Gastroesophageal sphincter (tissue), 4 donors: ENCODE data around the gene EDA2R. TPM values are rescaled to one million over a fixed set of nuclear protein-coding genes. Genes with fewer than 3 reads are reported as not detected.

ENCODE experiments used
- ATAC-seq: fragments of 150-250 bp; one replicate; pipeline ENCODE4 v1.9.1; 2016; ENCODE audit warnings: mild to moderate bottlenecking, moderate library complexity
- H3K27ac ChIP-seq, 4 donors: fragments of 200-600 bp; sonication (generic) in 3 of 4; 1 replicate in 3 of 4; 2 replicates in 1 of 4; pipeline ENCODE4 v1.5.1; 2016 to 2019
- H3K27me3 ChIP-seq: fragments of 200-600 bp; sonication (generic); one replicate; pipeline ENCODE4 v1.5.1; 2019
- H3K36me3 ChIP-seq, 2 donors: fragments of 200-600 bp; sonication (generic); one replicate each; pipeline ENCODE4 v1.5.1; 2019; ENCODE audit warnings: control low read depth in 1 of 2
- H3K4me1 ChIP-seq, 3 donors: fragments of 200-600 bp; sonication (generic); 1 replicate in 2 of 3; 2 replicates in 1 of 3; pipeline ENCODE4 v1.5.1; 2016 to 2019; ENCODE audit warnings: control low read depth in 2 of 3
- H3K4me3 ChIP-seq, 2 donors: fragments of 200-600 bp; sonication (generic); one replicate each; pipeline ENCODE4 v1.5.1; 2019; ENCODE audit warnings: mild to moderate bottlenecking in 1 of 2, moderate library complexity in 1 of 2
- H3K9me3 ChIP-seq, 3 donors: fragments of 200-600 bp; sonication (generic); one replicate each; pipeline ENCODE4 v1.5.1; 2017 to 2019; ENCODE audit warnings: control low read depth in 2 of 3
- CTCF ChIP-seq, 4 experiments: fragments of 200-600 bp in 2 of 4; fragments of 450-650 bp in 2 of 4; sonication (generic) in 1 of 4; IDR thresholded peaks; one replicate each; pipeline ENCODE4 v1.5.1; 2017 to 2019; ENCODE audit warnings: antibody characterized with exemption in 4 of 4, mild to moderate bottlenecking in 2 of 4, moderate library complexity in 2 of 4
- EP300 ChIP-seq: sonication (generic); formaldehyde crosslinking; IDR thresholded peaks from one replicate; pipeline ENCODE4 v1.6.1; 2017; ENCODE audit warnings: antibody characterized with exemption, mild to moderate bottlenecking
- POLR2A ChIP-seq, 2 donors: fragments of 450-650 bp; IDR thresholded peaks; one replicate each; pipeline ENCODE4 v1.6.1; 2017; ENCODE audit warnings: antibody characterized with exemption in 2 of 2, mild to moderate bottlenecking in 2 of 2, moderate library complexity in 1 of 2
- POLR2AphosphoS5 ChIP-seq: sonication (generic); formaldehyde crosslinking; IDR thresholded peaks from one replicate; pipeline ENCODE4 v1.6.1; 2017; ENCODE audit warnings: antibody characterized with exemption
- WGBS, 2 donors: methylation state at CpG; one replicate each; pipeline ENCODE4 v1.1.5; 2018; ENCODE audit warnings: low coverage in 1 of 2; 5-methylcytosine and 5-hydroxymethylcytosine counted together
- total RNA-seq, 4 donors: library from RNA; depleted of rRNA; stranded (reverse); fragments of >200 nt; gene quantifications; one replicate each; pipeline ENCODE4 v1.1.0, GENCODE V29; 2016

The EDA2R gene
- 1 to 10 TPM; 1.2 to 4.6 (median 2.3) TPM for total RNA-seq

DNA sequence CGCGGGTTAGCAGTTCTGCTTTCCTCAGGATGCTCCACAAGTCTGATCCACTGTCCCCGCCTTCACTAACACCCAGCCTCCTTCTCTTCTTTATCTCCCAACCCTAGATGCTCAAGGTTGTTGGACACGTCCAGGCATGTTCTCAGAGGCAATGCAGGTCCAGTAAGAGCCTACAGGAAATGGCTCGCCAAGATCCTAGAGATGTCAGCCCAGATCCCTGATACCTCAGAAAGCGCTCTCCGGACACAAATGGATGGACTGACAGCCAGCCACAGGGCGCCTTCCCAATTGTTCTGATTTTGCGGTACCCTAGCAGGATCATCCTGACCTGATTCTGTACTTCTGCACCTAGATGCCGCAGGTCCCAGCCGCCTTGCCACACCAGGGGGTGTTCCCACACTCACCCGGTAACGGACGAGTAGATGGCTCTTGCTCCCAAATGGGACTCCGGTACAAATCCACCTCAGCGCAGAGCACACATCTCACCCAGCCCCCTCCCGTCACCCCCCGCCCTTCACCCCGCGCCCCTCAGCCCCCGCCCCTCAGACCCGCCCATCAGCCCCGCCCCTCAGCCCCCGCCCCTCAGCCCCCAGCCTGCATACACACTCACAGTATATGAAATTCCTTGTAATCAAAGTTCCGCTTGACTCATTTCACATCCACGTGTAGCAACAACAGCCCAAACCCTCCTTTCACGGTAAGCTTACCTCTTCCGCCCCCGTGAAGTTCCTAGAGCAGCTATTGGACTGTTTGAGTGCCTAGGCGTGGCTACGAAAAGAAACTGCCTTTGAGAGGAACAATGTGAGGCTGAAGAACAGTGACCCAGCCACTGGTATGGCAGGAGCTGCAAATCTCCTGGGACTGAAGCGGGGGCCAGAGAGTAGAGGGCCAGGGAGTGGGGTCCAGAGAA, at the start of gene EDA2R:
Gene EDA2R (minus strand): TSS at position 488 of the 910 bp plus-strand sequence. CDS start 23,058 bp downstream, outside the sequence.
- H3K27ac ChIP-seq: peak within 1 kb of the TSS in 1 of 4 donors; percentile 22
- 0 to 19% methylated on average over 1 to 9 of the region's 32 CpGs for WGBS, 2 donors

DNA sequence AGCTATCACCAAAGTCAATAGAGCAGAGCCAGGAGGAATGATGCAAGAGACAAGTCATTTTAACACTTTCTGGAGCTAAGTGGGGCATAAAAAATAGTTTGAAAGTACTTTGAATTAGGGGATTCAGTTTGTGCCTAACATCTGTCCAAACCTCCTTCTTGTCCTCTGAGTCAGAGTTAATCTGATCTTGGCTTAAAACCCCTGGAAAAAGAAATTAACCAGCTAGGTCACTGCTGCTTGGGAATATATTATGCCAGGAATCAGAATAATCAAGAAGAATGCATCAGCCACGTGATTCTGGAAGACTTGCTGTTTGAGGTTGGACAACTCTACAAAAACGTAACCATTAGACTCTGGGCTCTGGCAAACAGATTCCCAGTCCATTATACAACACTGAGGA, 45.3 kb upstream of the EDA2R start:
- Histone ChIP-seq H3K9me3 (no peaks in the 10 kb centered on the region), H3K27ac (no peak overlapping the region), H3K27me3 (no peaks in the 10 kb centered on the region), H3K4me3 (no peak overlapping the region), H3K36me3 (no peaks in the 10 kb centered on the region), H3K4me1 (no peaks in the 10 kb centered on the region)
- 30 to 57% methylated on average over 2 of the region's 2 CpGs for WGBS, 2 donors
- ATAC-seq: no peak
- TF ChIP-seq EP300 (no peak), POLR2AphosphoS5 (no peak), POLR2A (IDR thresholded peaks at IDR 0.05) (no peak), CTCF (IDR thresholded peaks at IDR 0.05) (no peak)

More for the DNA sequence above, at the start of gene EDA2R:
- ATAC-seq: peak; percentile 19
- H3K9me3 ChIP-seq: no peaks in the 10 kb centered on the region
- TF ChIP-seq POLR2A (IDR thresholded peaks at IDR 0.05): no peak
- no peak for TF ChIP-seq EP300
- no peak for TF ChIP-seq POLR2AphosphoS5
- no peak for TF ChIP-seq CTCF (IDR thresholded peaks at IDR 0.05)
- peak within 1 kb of the TSS; percentile 45 to 47 for H3K4me3 ChIP-seq
- H3K4me1 ChIP-seq: no peaks in the 10 kb centered on the region
- H3K36me3 ChIP-seq: no peaks in the 10 kb centered on the region
- no peaks in the 10 kb centered on the region for H3K27me3 ChIP-seq

- no peaks in the 10 kb centered on the region for H3K36me3 ChIP-seq
- TF ChIP-seq POLR2A (IDR thresholded peaks at IDR 0.05) (no peak), EP300 (no peak), POLR2AphosphoS5 (no peak), CTCF (IDR thresholded peaks at IDR 0.05) (no peak)
Measured at GRCh38 chrX:66680451-66680850, 41.6 kb upstream of the EDA2R start.

GRCh38 chrX:66677430-66677829, 38.6 kb upstream of the EDA2R start:
- 33 to 70% methylated on average over 2 to 5 of the region's 5 CpGs for WGBS, 2 donors
- ATAC-seq: no peak

More at GRCh38 chrX:66680451-66680850, 41.6 kb upstream of the EDA2R start:
- no peaks in the 10 kb centered on the region for H3K9me3 ChIP-seq
- ATAC-seq: no peak
- H3K27me3 ChIP-seq: no peaks in the 10 kb centered on the region
- H3K4me3 ChIP-seq: no peak overlapping the region
- no peaks in the 10 kb centered on the region for H3K4me1 ChIP-seq
- 80 to 92% methylated on average over 1 to 2 of the region's 2 CpGs for WGBS, 2 donors
- H3K27ac ChIP-seq: no peak overlapping the region

GRCh38 chrX:66676990-66677389, 38.1 kb upstream of the EDA2R start:
- Histone ChIP-seq H3K4me3 (no peak overlapping the region), H3K27me3 (no peaks in the 10 kb centered on the region), H3K36me3 (no peaks in the 10 kb centered on the region), H3K9me3 (no peaks in the 10 kb centered on the region), H3K27ac (no peak overlapping the region), H3K4me1 (no peaks in the 10 kb centered on the region)
- no CpG with 5 or more reads among the region's 2 CpGs for WGBS, 2 donors
- no peak for ATAC-seq
- TF ChIP-seq POLR2AphosphoS5 (no peak), POLR2A (IDR thresholded peaks at IDR 0.05) (no peak), EP300 (no peak), CTCF (IDR thresholded peaks at IDR 0.05) (no peak)

More at GRCh38 chrX:66677430-66677829, 38.6 kb upstream of the EDA2R start:
- Histone ChIP-seq H3K27me3 (no peaks in the 10 kb centered on the region), H3K9me3 (no peaks in the 10 kb centered on the region), H3K36me3 (no peaks in the 10 kb centered on the region), H3K4me3 (no peak overlapping the region), H3K27ac (no peak overlapping the region), H3K4me1 (no peaks in the 10 kb centered on the region)
- TF ChIP-seq EP300: no peak
- TF ChIP-seq POLR2A (IDR thresholded peaks at IDR 0.05): no peak
- no peak for TF ChIP-seq POLR2AphosphoS5
